HG03439 (cell line): Measurements from ENCODE around the gene SRGAP1.

Experiments used
- ATAC-seq: cut with Tn5 transposase; IDR thresholded peaks from one replicate; pipeline ENCODE4 v1.9.1; 2021; ENCODE audit warnings: mild to moderate bottlenecking, moderate library complexity; ENCODE audit not compliant: unreplicated experiment

The SRGAP1 gene

DNA sequence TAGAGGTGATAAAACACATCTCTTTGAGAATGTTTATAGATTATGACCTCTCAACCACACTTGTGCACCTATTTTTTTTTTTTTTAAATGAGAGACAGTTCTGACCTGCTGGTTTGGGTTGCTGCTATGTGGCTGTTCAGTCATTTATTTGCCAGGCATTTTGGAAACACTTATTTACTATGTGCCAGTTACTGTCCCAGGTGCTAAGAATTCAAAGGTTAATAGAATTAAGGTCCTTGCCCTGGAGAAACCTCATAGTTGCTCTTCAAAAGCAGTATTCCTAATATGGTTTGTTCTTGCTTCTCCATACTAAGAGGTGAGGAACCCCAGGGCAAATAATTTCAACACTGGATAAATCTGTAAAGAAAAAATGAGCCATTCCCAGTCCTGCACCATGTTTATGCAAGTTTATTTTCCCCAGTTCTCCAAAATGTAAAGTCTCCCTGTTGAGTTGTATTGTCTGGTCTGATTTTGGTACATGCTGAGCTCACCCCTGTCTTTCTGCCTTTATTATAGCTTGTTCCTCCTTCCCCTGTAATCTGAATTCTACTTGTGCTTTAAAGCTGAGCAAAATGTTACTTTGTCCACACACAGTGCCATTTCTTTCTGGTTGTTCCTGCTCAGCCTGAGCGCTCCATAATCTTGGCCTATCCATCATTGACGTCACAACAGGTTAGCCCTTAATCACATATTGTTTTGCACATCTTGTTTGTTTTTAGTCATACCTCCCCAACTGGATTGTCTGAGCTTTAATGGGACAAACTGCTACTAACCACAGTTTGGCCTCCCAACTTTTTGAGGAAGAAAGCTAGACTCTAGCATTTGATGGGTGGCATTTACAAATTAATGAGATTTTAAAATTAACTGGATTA, 56.7 kb downstream of the SRGAP1 start:
- ATAC-seq: no peak

DNA sequence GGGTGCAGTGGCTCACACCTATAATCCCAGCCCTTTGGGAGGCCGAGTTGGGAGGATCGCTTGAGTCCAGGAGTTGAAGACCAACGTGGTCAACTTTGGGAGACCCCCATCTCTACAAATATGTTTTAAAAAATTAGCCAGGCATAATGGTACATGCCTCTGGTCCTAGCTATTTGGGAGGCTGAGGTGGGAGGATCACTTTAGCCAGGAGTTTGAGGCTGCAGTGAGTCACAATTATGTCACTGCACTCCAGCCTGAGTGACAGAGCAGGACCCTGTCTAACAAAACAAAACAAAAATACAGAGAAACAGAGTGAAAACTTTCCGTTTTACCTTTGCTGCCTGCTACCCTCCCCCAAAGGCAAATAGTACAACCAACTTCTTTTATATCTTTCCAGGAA, 60.2 kb downstream of the SRGAP1 start:
- ATAC-seq: no peak

DNA sequence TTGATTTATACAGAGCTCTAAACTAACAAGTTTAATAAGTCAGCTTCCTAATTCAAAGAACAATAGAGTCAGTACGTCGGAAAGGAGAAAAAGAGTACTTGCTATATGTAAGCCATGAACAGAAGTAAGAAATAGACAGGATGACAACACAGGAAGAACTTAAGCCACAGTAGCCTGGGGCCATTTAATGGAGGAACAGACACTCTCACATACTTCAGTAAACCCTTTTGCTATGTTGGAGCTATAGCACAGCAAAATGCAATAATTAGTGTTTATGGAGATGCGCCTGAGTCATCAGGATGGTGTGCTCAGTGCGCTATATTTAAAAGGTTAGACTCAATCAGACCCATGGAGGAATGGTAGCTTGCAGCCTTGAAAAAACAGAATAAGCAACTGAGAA, 61.0 kb downstream of the SRGAP1 start:
- no peak for ATAC-seq

DNA sequence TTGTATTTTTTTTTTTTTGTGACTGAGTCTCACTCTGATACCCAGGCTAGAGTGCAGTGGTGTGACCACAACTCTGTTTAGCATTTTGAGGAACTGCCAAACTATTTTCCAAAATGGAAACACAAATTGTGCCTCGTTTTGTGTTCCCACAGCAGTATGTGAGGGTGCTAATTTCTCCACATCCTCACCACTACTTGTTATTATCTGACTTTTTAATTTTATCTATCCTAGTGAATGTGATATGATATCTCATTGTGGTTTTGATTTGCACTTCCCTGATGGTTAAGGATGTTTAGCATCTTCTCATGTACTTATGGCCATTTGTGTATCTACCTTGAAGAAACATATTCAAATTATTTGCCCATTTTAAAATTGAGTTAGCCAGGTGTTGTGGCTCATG, 62.4 kb downstream of the SRGAP1 start:
- no peak for ATAC-seq

DNA sequence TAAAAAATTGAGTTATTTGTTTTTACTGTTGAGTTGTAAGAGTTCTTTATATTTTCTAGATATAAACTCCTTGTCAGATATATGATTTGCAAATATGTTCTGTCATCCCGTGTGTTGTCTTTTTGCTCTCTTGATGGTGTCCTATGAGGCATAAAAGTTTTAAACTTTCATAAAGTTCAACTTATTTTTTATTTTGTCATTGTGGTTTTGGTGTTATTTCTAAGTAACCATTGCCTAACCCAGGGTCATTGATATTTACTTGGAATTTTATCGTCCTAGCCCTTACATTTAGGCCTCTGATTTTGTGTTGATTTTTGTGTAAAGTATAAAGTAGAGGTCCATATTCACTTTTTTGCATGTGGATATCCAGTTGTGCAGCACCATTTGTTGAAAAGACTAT, 63.1 kb downstream of the SRGAP1 start:
- ATAC-seq: no peak

DNA sequence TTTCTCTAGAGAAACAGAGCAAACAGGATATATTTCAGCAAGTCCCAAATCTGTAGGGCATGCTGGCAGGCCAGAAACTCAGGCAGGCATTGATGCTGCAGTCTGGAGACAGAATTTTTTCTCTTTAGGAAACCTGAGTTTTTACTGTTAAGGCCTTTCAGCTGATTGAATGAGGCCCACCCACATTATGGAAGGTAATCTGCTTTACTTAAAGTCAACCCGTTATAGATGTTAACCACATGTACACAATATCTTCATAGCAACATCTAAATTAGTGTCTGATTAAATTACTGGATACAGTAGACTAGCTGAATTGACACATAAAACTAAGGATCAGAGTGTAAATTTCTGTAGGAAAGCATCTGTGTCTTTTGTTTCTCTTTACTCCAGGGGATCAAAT, 65.2 kb downstream of the SRGAP1 start:
- no peak for ATAC-seq

DNA sequence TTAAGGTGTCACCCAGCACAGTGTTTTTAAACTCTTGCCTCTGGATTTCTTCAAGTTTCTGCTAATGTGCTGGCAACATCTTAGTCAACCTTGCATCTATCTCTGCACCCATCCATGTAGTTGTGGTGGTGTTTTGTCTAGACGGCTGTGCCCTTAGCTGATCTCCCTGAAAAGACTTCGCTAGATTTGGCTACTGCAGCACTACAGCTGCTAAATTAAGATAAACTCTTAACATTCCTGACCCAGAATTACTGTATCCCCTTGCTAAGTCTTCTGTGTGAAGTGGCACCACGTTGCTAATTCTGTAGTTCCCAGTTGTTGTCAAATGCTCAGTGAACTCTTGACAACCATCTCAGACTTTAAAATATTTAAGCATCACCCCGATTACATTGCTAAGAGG, 66.8 kb downstream of the SRGAP1 start:
- ATAC-seq: no peak

DNA sequence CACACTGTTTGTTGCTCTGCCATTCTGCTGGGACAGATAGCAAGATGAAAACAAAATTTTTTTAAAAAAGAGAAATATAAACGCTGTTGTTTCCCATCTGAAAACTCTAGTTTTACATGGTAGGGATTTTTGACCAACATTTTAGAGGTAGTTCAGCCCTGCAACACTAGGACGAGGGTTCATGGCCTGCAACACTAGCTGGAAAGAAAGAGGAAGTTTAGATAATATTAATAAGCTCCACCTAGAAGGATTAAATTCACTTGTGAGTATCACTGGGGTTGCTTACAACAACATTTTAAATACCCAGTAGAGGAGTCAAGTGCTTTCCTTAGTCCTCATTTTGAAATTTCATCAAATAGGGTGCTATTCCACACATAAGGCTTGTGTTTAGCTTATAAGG, 68.2 kb downstream of the SRGAP1 start:
- no peak for ATAC-seq

DNA sequence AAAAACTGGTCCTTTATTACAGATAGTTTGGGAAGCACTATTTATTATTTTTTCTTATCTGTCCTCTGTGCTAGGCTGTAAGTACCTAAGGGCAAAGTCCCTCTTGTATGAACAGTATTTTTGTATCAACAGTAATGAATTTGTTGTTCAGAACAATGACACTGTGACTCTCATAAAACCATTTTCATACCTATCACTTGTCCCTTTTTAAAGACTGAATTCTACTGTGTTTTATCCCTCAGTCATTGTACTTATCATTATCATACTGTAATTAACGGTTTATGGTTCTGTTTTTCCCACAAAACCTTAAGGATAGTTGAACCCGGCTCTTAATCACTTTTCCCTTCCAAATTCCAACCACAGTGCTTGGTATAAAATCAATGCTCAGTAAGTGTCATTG, 69.4 kb downstream of the SRGAP1 start:
- ATAC-seq: no peak

DNA sequence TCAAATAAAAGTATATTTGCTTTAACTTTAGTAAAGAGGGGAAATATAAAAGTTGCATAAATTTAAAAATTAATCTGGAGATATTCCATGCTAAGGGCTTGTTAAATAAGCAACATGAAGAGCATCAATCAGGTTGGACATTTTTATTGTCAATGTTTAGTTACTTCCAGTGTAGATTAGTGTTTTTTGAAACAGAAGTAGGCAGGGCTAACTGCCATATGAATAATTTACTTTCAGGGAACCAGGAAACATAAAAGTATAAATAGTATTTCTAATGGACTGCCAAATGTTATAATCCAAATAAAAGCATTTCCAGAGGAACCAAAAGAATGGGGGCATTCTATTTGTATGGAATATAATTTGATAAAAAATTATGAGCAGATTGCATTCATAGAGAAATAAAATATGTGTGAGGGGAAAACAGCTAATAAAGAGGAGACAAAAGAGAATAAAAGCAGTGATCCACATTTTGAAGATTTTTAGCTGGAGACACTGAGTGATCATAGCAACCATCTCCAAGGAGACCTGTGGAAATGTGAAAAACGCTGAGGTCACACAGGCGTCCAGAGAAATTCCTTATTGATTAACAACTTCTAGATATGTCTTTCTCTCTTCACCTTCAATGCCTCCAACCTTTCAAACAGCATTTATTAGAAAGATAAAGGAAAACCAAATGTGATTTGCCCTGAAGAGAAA, 70.8 kb downstream of the SRGAP1 start:
- ATAC-seq: no peak

DNA sequence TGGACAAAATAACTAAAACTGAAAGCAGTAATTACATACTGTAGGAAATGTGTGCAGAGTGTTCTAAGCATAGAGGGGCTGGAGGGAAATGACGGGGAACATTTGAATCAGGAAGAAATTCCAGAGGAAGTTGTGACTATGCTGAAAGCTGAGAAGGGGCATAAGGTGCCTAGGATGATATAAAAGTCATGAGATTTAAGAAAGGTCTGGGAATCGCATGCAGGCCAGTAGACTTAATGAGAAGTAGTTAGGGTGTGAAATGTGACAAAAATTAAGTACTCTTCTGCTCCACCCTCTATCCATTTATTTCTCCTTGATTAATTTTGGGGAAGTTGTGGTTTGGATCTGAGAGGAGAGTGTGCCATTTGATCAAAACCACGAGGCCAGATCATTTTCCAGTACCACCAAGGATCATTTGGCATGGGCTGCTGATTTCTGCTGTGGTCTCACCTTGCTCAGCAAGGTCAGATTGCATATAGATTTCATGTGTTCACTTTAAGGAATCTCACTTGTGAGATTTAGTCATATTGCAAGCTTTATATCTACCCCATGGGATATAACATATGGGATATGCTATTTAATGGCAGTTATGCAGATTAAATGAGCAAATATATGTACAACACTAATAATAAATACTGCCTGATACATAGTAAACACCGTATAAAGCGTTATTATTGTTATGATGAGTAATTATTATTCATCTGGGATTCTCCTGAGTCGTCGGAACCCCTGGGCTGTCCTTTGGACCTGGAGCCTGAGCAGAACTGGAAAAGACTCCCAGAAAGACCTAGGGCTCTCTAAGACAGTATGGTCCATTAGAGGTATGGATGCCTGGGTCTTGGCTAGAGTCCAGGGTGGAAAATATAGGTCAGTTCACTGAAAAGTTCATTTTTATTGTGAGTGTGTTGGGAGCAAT, 72.3 kb downstream of the SRGAP1 start:
- ATAC-seq: no peak

DNA sequence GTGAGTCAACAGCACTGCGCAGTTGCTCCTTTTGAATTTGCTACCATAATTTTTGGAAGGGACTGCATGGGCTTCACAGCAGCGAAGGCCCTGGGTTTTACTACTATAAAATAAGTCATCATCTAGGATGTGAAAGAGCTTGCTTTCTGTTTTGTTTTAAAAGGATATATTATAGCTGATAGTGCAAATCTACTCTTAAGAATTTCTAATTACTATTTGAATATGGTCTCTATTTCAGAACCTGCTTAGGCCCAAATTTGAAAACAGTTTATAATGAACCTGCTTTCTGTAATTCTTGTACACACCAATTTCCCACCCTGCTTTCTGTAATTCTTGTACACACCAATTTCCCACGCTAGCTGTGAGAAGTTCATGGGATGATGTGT, 73.0 kb downstream of the SRGAP1 start:
- no peak for ATAC-seq

DNA sequence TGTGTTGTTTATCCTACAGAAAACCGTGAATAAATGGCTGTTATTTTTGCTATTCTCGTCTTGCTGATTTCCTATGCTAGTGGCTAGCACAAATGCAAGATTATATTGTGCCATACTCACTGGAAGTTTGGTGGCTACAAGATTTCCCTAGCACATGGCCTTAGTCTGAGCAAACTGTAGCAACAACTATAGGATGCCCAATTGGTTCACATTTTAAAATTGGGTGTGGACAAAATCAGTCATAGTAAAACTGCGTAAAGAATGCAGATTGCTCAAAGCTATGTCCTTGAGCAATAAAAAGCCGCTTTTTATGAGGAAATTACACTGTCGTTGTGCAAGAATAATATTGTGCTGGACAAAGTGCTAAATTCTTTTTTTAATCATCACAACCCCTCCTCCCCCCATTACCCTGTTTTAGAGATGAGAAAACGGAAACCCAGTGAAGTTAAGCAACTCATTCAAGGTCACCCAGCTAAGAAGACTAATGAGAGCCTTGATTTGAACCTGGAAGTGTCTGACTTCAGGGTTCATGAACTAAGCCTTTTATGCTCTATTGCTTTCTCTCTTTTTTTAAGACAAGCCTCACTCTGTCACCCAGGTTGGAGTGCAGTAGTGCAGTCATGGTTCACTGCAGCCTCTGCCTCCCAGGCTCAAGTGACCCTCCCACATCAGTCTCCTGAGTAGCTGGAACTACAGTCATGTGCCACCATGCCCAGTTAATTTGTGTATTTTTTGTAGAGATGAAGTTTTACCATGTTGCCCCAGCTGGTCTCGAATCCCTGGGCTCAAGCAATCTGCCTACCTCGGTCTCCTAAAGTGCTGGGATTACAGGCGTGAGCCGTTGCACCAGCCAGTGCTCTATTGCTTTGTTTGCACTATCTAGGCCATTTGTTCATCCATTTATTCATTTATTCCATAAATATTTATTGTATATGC, 73.6 kb downstream of the SRGAP1 start:
- no peak for ATAC-seq

DNA sequence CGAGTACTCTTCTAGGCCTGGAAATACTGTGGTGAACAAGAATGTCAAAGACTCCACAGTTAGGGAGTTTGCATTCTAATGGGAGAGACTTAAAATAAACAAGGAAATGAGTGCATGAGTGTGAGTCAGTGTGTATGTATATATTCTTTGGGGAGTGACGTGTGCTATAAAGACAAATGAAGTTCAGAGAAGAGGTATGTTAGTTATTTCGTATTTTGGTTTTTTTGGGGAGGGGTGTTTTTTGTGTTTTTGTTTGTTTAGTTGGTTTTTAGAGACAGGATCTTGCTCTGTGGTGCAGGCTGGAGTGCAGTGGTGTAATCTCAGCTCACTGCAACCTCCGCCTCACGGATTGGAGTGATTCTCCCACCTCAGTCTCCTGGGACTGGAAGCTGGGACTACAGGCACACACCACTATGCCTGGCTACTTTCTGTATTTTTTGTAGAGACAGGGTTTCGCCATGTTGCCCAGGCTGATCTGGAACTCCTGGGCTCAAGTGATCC, 74.3 kb downstream of the SRGAP1 start:
- no peak for ATAC-seq

DNA sequence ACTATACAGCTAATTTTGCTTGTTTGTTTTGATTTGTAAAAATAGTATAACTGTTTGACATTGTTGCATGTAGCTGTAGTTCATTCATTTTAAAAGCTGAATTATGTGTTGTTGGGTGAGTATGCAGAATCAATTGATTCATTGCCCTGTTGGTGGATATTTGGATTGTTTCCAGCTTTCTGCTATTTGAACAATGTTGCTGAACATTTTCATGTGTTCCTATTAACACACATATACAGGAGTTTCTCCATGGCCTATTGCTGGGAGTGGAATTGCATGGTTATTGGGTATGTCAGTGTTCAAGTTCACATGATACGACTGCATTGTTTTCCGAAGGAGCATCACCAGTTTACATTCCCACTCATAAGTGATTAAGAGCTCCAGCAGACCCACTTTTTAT, 75.3 kb downstream of the SRGAP1 start:
- ATAC-seq: no peak

DNA sequence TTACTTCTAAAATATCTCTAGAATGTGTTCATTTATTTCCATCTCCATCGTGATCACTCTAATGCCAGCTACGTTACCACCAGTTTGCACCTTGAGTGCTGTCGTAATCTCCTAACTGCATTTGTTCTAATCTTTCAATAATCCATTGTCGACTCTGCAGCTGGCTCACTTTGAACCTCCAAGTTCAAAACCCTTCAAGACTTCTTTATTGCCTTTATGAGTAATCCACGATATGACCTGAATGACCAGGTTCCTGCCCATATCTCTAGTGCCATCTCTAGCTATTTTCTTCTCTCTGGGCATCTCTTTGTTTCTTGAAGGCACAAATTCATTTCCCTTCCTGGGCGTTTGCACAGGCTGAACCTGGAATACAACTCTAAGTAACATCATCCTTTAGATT, 76.7 kb downstream of the SRGAP1 start:
- no peak for ATAC-seq

DNA sequence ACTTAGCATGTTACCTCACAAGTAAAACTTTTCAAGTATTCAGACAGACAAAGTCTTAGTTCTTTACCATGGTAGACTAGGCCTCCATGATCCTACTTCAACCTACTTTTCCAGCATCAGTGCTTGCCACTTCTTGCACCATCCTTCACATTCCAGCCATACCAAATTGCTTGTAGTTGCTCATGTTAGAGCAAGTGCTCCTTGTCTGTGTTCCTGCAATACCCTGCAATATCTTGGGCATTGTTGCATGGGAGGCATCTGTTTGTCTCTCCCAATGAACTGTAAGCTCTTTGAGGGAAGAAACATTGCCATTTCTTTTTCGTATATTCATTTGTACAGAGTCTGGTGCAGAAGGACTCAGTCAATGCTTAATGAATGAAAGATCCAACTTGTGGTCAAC, 78.0 kb downstream of the SRGAP1 start:
- no peak for ATAC-seq

DNA sequence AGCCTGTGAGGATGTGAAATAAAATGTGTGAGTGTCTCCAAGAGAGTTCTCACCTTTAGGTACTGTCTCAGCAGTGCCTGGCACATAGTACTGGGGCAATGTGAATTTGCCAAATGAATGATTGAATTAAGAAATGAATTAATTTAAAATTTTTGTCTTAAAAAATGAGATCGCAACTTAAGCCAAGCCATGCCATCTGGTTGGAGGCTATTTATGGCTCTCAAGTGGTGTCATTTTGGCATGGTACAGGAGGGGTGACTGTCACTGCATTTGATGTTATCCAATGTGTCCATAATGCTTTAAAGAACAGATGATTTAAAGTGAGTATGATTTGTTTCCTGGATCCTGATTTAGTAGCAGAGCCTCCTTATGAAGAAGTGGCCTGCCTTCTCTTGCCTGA, 80.3 kb downstream of the SRGAP1 start:
- ATAC-seq: no peak

DNA sequence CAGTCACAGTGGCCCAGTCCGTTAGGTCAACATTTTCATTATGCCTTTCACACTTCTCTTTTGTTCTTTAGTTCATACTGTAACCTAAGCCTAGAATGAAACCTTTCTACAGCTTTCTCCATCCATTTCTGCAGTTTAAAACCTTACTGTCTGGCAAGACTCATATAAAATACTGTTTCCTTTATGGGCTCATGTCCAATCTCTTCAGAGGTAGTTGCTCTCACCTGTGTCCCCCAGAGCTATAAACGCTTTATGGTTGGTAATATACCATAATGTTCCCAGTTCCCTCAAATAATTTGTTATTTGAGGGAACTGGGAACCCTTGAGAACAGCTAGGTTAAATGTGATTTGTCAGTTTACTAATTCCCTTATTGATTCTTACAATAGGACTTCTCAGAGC, 83.0 kb downstream of the SRGAP1 start:
- no peak for ATAC-seq

DNA sequence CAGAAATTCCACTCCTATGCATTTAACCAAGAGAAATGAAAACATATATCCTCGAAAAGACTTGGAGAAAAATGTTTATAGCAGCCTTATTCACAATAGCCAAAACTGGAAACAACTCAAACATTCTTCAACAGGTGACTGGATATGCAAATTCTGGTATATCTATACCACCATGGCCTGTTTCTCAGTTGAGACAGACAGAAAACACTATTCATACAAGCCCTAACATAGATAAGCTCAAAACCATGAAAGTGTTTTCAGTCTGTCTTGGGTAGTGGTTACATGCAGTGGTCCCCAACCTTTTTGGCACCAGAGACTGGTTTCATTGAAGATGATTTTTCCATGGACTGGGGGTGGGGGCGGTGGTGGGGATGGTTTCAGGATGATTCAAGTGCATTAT, 83.8 kb downstream of the SRGAP1 start:
- no peak for ATAC-seq
